ENCODE data around the gene PRXL2A. TPM values are rescaled to one million over a fixed set of nuclear protein-coding genes. Genes with fewer than 3 reads are reported as not detected.
"Not testable (repeated sequence)": the region's sequence is repeated elsewhere in the genome, so short reads cannot be mapped to it uniquely, and the experiment has no call there.

Gene PRXL2A
- total RNA-seq, 4 donors from 2014 or later = 15.4 to 26.6 (median 25.5) TPM

DNA sequence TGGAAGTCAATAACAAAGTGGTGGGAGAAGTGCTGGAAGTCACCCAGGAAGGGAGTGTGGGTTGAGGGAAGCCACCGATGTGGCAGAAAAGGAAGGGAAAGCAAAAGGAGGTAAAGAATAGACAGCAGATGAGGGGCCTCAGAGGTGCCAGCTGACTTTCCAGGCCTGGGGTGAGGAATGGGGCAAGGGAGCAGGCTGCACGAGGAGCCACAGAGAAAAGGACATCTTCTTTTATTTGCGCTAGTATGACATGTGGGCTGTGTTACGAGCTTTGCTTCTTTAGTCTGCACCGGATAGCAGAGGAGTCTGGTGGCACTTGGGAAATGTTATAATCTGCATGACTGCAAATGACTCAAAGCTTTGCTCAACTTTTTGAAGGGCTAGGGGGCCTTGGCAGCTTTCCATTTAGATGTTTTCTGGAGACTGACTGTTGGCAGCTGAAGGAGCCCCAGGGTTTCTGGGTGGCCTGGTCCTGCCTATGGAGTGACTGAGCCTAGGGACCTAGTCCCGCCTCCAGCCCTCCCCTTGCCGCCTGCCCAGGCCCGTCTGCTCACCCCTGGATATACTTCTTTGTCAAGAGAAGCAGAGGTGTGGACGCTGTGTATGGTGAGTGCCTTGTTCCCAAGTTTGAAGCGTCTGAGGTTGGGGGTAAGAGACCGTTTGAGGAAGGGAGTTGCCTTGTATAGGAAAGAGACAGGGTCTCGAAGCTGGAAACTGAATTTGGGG lies 5.1 kb downstream of the PRXL2A start:
- no peak for DNase-seq (ENCODE audit: extremely low spot score)
- Histone ChIP-seq H3K4me3 (no peak overlapping the region), H3K4me1 (peaks cover 76 to 80% (median 77%) of the 10 kb centered on the region in 4 donors)

DNA sequence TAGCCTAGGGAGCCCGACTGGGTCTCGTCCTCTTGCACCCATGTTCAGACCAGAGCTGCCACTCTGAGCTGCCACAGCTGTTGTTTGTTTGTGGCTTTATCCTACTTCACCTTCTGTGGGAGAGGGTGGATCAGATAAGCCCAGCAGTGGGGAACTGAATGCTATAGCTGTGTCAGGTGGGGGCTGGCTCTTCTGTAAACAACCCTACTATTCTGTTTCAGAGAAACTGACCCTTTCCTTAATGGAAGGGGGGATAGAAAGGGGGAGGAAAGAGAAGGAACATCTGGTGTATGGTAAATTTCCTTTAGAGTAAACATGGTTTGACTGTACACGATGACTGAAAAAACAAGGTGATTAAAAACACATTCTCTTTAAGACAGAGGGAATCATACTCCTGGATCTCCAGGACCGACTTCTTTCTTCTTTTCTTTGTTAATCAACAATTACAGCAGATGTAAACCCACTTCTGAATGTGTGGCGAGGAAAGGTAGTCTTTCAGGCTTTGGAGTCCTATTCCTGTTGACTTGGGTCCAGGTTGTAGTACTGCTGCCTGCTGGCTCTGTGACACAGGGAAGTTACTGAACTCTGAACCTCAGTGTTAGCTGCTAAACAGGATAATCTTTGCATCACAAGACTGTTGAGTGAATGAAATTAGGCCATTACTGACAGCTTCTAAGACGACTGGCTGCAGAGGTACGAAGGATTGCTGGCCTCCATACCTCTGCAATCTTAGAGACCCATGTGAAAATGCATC lies 6.0 kb downstream of the PRXL2A start:
- no peak for TF ChIP-seq EP300 (IDR thresholded peaks at IDR 0.05)
- TF ChIP-seq POLR2A (IDR thresholded peaks at IDR 0.05; ENCODE audit: low read depth) = no peak
- TF ChIP-seq POLR2AphosphoS5 (IDR thresholded peaks at IDR 0.05) = no peak
- TF ChIP-seq, protein P1, sequence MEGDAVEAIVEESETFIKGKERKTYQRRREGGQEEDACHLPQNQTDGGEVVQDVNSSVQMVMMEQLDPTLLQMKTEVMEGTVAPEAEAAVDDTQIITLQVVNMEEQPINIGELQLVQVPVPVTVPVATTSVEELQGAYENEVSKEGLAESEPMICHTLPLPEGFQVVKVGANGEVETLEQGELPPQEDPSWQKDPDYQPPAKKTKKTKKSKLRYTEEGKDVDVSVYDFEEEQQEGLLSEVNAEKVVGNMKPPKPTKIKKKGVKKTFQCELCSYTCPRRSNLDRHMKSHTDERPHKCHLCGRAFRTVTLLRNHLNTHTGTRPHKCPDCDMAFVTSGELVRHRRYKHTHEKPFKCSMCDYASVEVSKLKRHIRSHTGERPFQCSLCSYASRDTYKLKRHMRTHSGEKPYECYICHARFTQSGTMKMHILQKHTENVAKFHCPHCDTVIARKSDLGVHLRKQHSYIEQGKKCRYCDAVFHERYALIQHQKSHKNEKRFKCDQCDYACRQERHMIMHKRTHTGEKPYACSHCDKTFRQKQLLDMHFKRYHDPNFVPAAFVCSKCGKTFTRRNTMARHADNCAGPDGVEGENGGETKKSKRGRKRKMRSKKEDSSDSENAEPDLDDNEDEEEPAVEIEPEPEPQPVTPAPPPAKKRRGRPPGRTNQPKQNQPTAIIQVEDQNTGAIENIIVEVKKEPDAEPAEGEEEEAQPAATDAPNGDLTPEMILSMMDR (IDR thresholded peaks at IDR 0.05) = no peak
- intact Hi-C loops (cut with DNase I) = no loop called here
- no peak for DNase-seq (ENCODE audit: extremely low spot score)
- WGBS = 63% methylated on average over 7 of the region's 7 CpGs
- Histone ChIP-seq H3K27me3 (peaks cover 0 to 3% (median 0%) of the 10 kb centered on the region in 4 donors), H3K36me3 (no peaks in the 10 kb centered on the region), H3K27ac (replicated peaks in 1 of 4) (peak overlapping the region in 2 of 4 donors; percentile 24 to 51), H3K4me3 (no peak overlapping the region), H3K4me1 (peaks cover 68 to 74% (median 70%) of the 10 kb centered on the region in 4 donors), H3K9me3 (no peaks in the 10 kb centered on the region)

More for the DNA sequence above, 5.1 kb downstream of the PRXL2A start:
- WGBS = 76% methylated on average over 12 of the region's 12 CpGs
- Histone ChIP-seq H3K27me3 (peaks cover 0 to 11% (median 0%) of the 10 kb centered on the region in 4 donors), H3K36me3 (no peaks in the 10 kb centered on the region), H3K27ac (replicated peaks in 1 of 4) (peak overlapping the region in 2 of 4 donors; percentile 24 to 51), H3K9me3 (no peaks in the 10 kb centered on the region)
- intact Hi-C loops (cut with DNase I) = no loop called here
- TF ChIP-seq POLR2A (IDR thresholded peaks at IDR 0.05; ENCODE audit: low read depth) = no peak
- TF ChIP-seq, protein P1 (IDR thresholded peaks at IDR 0.05) = no peak

DNA sequence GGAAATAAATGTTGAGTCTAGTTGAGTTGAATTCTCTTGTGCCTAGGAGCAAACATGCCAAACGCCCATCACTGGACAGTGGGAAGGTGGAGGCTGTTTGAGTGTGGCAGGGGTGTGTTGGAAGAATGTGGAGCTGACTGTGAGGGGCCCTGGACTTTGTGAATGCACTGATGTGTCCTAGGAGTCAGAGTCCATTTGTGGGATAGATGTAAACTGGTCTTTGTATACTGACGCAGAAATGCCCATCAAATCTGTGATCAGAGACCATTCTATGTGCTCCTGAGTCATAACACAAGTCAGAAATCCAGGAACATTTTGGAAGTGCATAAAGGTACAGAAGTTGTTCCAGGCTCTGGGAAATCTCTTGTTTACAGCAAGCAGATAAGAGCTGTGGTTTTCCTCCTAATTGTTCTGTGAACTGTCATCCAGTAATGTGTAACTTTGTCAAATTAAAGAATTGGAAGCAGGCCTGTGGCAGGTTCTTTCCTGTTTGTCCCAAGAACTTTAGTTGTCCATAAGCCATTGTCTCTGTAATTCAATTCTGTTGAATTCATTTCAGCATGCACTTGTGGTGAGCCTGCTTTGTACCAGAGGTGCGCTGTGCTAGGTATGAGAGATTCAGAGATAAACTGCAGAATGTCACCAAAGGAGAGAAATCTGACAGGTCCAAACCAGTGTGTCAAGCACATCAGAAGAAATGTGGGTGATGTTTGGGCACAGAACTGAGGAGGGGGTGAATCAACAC lies 7.6 kb downstream of the PRXL2A start:
- TF ChIP-seq POLR2AphosphoS5 (IDR thresholded peaks at IDR 0.05) = no peak
- TF ChIP-seq, protein P1 (IDR thresholded peaks at IDR 0.05) = no peak
- no peak for TF ChIP-seq POLR2A (IDR thresholded peaks at IDR 0.05; ENCODE audit: low read depth)
- TF ChIP-seq EP300 (IDR thresholded peaks at IDR 0.05) = no peak

DNA sequence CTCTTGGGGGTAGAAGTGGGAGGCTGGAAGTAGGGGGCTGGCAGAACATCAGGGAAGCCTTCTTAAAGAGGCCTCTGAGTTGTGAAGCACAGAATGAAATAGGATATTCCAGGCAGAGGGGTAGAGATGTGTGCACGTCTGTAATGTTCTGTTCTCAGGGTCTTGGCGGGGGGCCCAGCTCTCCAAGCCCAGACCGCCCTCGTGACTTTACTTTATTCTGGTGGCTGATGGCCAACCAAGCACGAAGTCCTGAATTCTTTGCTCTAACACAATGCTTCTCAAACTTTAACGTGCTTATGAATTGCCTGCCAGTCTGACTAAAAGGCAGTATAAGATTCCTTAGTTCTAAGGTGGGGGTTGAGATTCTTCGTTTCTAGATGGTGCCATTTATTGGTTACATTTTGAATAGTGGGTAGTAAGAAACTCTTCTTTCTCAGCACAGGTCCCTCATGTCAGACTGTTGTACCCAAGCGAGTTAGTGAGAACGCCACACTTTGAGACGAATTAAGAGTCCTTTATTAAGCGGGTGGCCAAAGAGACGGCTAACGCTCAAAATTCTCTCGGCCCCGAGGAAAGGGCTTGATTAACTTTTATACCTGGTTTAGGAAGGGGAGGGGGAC lies 8.2 kb downstream of the PRXL2A start:
- DNase-seq (ENCODE audit: extremely low spot score) = no peak

More for the DNA sequence above, 7.6 kb downstream of the PRXL2A start:
- intact Hi-C loops (cut with DNase I) = no loop called here
- peak overlapping the region in 3 of 4 donors; percentile 30 to 65 (median 51) for H3K27ac ChIP-seq (replicated peaks in 1 of 4)
- no peaks in the 10 kb centered on the region for H3K27me3 ChIP-seq
- peaks cover 0 to 5% (median 1%) of the 10 kb centered on the region in 4 donors for H3K36me3 ChIP-seq
- H3K4me1 ChIP-seq = peaks cover 55 to 59% (median 56%) of the 10 kb centered on the region in 4 donors
- H3K9me3 ChIP-seq = no peaks in the 10 kb centered on the region
- DNase-seq (ENCODE audit: extremely low spot score) = no peak
- WGBS = 78% methylated on average over 3 of the region's 3 CpGs
- H3K4me3 ChIP-seq = no peak overlapping the region

DNA sequence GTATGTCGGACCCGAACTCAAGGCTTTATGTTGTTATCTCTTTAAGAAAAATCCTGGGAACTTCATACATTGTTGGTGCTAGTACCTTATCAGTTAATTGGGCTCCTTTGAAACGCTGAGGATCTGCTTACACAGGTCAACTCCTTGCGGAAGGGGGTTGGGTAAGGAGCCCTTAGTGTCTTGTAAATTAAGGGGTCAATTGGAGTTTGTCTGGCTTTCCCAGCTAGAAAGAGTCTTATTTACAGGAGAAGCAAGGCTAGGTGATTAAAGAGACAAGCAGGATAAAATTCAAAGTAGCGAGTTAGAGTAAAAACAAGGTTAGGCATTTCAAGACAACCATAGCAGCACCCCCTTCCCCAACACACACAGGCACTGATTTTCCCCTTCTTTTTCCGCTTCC lies 8.9 kb downstream of the PRXL2A start:
- 90% methylated on average over 6 of the region's 6 CpGs for WGBS
- H3K27me3 ChIP-seq; H3K9me3 ChIP-seq; H3K4me3 ChIP-seq; intact Hi-C loops (cut with DNase I); DNase-seq (ENCODE audit: extremely low spot score); H3K27ac ChIP-seq (replicated peaks in 1 of 4): not testable (repeated sequence)
- Histone ChIP-seq H3K4me1 (peaks cover 42 to 49% (median 46%) of the 10 kb centered on the region in 4 donors), H3K36me3 (peaks cover 0 to 14% (median 7%) of the 10 kb centered on the region in 4 donors)

More for the DNA sequence above, 8.2 kb downstream of the PRXL2A start:
- Histone ChIP-seq H3K36me3 (peaks cover 0 to 9% (median 5%) of the 10 kb centered on the region in 4 donors), H3K4me3 (no peak overlapping the region), H3K9me3 (no peaks in the 10 kb centered on the region), H3K27me3 (no peaks in the 10 kb centered on the region), H3K27ac (replicated peaks in 1 of 4) (peak overlapping the region in 3 of 4 donors; percentile 30 to 65 (median 51)), H3K4me1 (peaks cover 48 to 52% (median 49%) of the 10 kb centered on the region in 4 donors)
- intact Hi-C loops (cut with DNase I) = no loop called here
- TF ChIP-seq POLR2A (IDR thresholded peaks at IDR 0.05; ENCODE audit: low read depth) (no peak), EP300 (IDR thresholded peaks at IDR 0.05) (no peak), POLR2AphosphoS5 (IDR thresholded peaks at IDR 0.05) (peak; percentile 12 to 67)
- TF ChIP-seq, protein P1 (IDR thresholded peaks at IDR 0.05) = no peak
- 46% methylated on average over 15 of the region's 15 CpGs for WGBS
